HG03460 (cell line): ENCODE measurements around the gene CDHR1.
"Not testable (repeated sequence)": the region's sequence is repeated elsewhere in the genome, so short reads cannot be mapped to it uniquely, and the experiment has no call there.

Experiments used
- ATAC-seq: cut with Tn5 transposase; IDR thresholded peaks from one replicate; pipeline ENCODE4 v1.9.1; 2021; ENCODE audit not compliant: unreplicated experiment

CDHR1 gene

GRCh38 chr10:84173501-84173929 lies 20.8 kb upstream of the CDHR1 start, which contains the start of gene GPR15LG:
Gene GPR15LG (plus strand): TSS chr10:84173801. CDS start chr10:84173852, 51 bp downstream.
- peak; percentile 51 for ATAC-seq

- ATAC-seq: no peak
Observed at GRCh38 chr10:84175436-84175835, 18.9 kb upstream of the CDHR1 start.

- ATAC-seq: no peak
Observed at GRCh38 chr10:84176351-84176750, 18.0 kb upstream of the CDHR1 start.

- no peak for ATAC-seq
Observed at GRCh38 chr10:84176836-84177474, 17.4 kb upstream of the CDHR1 start.

- peak; percentile 43 for ATAC-seq
Observed at GRCh38 chr10:84177541-84178141, 16.7 kb upstream of the CDHR1 start.

- ATAC-seq: no peak
Observed at GRCh38 chr10:84178160-84178609, 16.2 kb upstream of the CDHR1 start.

- peak; percentile 88 for ATAC-seq
Observed at GRCh38 chr10:84179059-84179710, 15.2 kb upstream of the CDHR1 start.

GRCh38 chr10:84180386-84180785 lies 14.0 kb upstream of the CDHR1 start:
- not testable (repeated sequence) for ATAC-seq

GRCh38 chr10:84181631-84182030 lies 12.7 kb upstream of the CDHR1 start:
- ATAC-seq: no peak

- no peak for ATAC-seq
Observed at GRCh38 chr10:84184517-84184916, 9.8 kb upstream of the CDHR1 start.

GRCh38 chr10:84185526-84186175 lies 8.7 kb upstream of the CDHR1 start:
- ATAC-seq: no peak

- ATAC-seq: no peak
Observed at GRCh38 chr10:84188815-84189214, 5.5 kb upstream of the CDHR1 start.

GRCh38 chr10:84190621-84191020 lies 3.7 kb upstream of the CDHR1 start:
- ATAC-seq: no peak

- no peak for ATAC-seq
Observed at GRCh38 chr10:84191106-84191505, 3.2 kb upstream of the CDHR1 start.

GRCh38 chr10:84193327-84193726 lies 1.0 kb upstream of the CDHR1 start:
- ATAC-seq: no peak

GRCh38 chr10:84193846-84194423 lies 402 bp upstream of the CDHR1 start:
- ATAC-seq: peak; percentile 21

GRCh38 chr10:84195044-84195830 lies 900 bp downstream of the CDHR1 start:
- peak; percentile 9 for ATAC-seq

- ATAC-seq: no peak
Observed at GRCh38 chr10:84196083-84196482, 1.7 kb downstream of the CDHR1 start.

- ATAC-seq: no peak
Observed at GRCh38 chr10:84196941-84197340, 2.6 kb downstream of the CDHR1 start.

GRCh38 chr10:84197643-84198042 lies 3.3 kb downstream of the CDHR1 start:
- no peak for ATAC-seq
